Peyer's patch (tissue), 4 donors: ENCODE results near the gene COL9A3.

ENCODE experiments used
- CTCF ChIP-seq, 6 experiments: fragments of 450-650 bp in 4 of 6; fragments of 200-600 bp in 2 of 6; sonication (generic) in 1 of 6; IDR thresholded peaks; one replicate each; pipeline ENCODE4 v1.5.1; 2017 to 2019; ENCODE audit warnings: antibody characterized with exemption in 6 of 6, mild to moderate bottlenecking in 3 of 6, moderate library complexity in 1 of 6
- POLR2A ChIP-seq, 2 donors: fragments of 450-650 bp; IDR thresholded peaks; one replicate each; pipeline ENCODE4 v1.5.1; 2017; ENCODE audit warnings: antibody characterized with exemption in 2 of 2, mild to moderate bottlenecking in 2 of 2, moderate library complexity in 2 of 2

GRCh38 chr20:62888406-62888805 is 71.6 kb downstream of the COL9A3 start:
- TF ChIP-seq POLR2A (IDR thresholded peaks at IDR 0.05) = no peak
- no peak for TF ChIP-seq CTCF (IDR thresholded peaks at IDR 0.05)
